Iris pigment epithelial cell (primary cell): ENCODE data around the gene EMCN.
"Not testable (repeated sequence)": the region's sequence is repeated elsewhere in the genome, so short reads cannot be mapped to it uniquely, and the experiment has no call there.

Experiments used
- DNase-seq: peaks from one replicate; pipeline ENCODE4 v3.0.0-alpha.2; 2011; ENCODE audit warnings: low read depth

The EMCN gene

GRCh38 chr4:100517864-100518341, at the start of gene EMCN:
EMCN (minus strand) TSS chr4:100518022; CDS start chr4:100517914, 108 bp downstream.
- DNase-seq, result no peak

- no peak for DNase-seq
Measured at GRCh38 chr4:100566396-100566795, 48.6 kb upstream of the EMCN start.

GRCh38 chr4:100557306-100557705, 39.5 kb upstream of the EMCN start:
- no peak for DNase-seq

GRCh38 chr4:100555611-100556337, 38.0 kb upstream of the EMCN start:
- DNase-seq, result peak; percentile 2

- no peak for DNase-seq
Measured at GRCh38 chr4:100548200-100548560, 30.4 kb upstream of the EMCN start.

- no peak for DNase-seq
Measured at GRCh38 chr4:100547541-100548199, 29.8 kb upstream of the EMCN start.

GRCh38 chr4:100545427-100545826, 27.6 kb upstream of the EMCN start:
- no peak for DNase-seq

- no peak for DNase-seq
Measured at GRCh38 chr4:100540131-100540530, 22.3 kb upstream of the EMCN start.

- no peak for DNase-seq
Measured at GRCh38 chr4:100539706-100540105, 21.9 kb upstream of the EMCN start.

- no peak for DNase-seq
Measured at GRCh38 chr4:100533741-100534140, 15.9 kb upstream of the EMCN start.

- not testable (repeated sequence) for DNase-seq
Measured at GRCh38 chr4:100530161-100530560, 12.3 kb upstream of the EMCN start.

- DNase-seq, result no peak
Measured at GRCh38 chr4:100525686-100526085, 7.9 kb upstream of the EMCN start.

GRCh38 chr4:100519205-100519604, 1.4 kb upstream of the EMCN start:
- no peak for DNase-seq

- DNase-seq, result no peak
Measured at GRCh38 chr4:100516225-100516624, 1.6 kb downstream of the EMCN start.

GRCh38 chr4:100511896-100512295, 5.9 kb downstream of the EMCN start:
- no peak for DNase-seq

GRCh38 chr4:100510551-100510950, 7.3 kb downstream of the EMCN start:
- DNase-seq, result no peak

GRCh38 chr4:100509386-100509785, 8.4 kb downstream of the EMCN start:
- no peak for DNase-seq

- DNase-seq, result no peak
Measured at GRCh38 chr4:100508691-100509090, 9.1 kb downstream of the EMCN start.

GRCh38 chr4:100504086-100504874, 13.5 kb downstream of the EMCN start:
- DNase-seq, result peak; percentile 30

GRCh38 chr4:100497791-100498190, 20.0 kb downstream of the EMCN start:
- DNase-seq, result peak; percentile 26

GRCh38 chr4:100495074-100495473, 22.7 kb downstream of the EMCN start:
- DNase-seq, result no peak

- peak; percentile 63 for DNase-seq
Measured at GRCh38 chr4:100494166-100494565, 23.7 kb downstream of the EMCN start.

GRCh38 chr4:100493756-100494155, 24.1 kb downstream of the EMCN start:
- peak; percentile 34 for DNase-seq
